Natural killer cell (primary cell): ENCODE data around the gene FKBP15. TPM values are rescaled to one million over a fixed set of nuclear protein-coding genes. Genes with fewer than 3 reads are reported as not detected.

Experiments
- ATAC-seq, 3 donors: fragments of 150-1000 bp in 2 of 3; fragments of 200-7000 bp in 1 of 3; cut with Tn5 transposase; 1 replicate in 1 of 3; 2 replicates in 2 of 3; pipeline ENCODE4 v1.10.0; 2021; ENCODE audit warnings: mild to moderate bottlenecking in 2 of 3, moderate library complexity in 2 of 3
- DNase-seq, 2 donors: peaks; one replicate each; pipeline versions ENCODE4 v3.0.0 to v3.0.0-alpha.2; 2013 to 2021; ENCODE audit warnings: mixed read lengths in 1 of 2
- H3K27ac ChIP-seq: one replicate; pipeline ENCODE4 v1.5.1; 2013; ENCODE audit warnings: mild to moderate bottlenecking, low read length
- H3K27me3 ChIP-seq: one replicate; pipeline ENCODE4 v1.6.1; 2013; ENCODE audit warnings: low read length; ENCODE audit not compliant: control insufficient read depth, insufficient read depth
- H3K36me3 ChIP-seq: one replicate; pipeline ENCODE4 v1.6.1; 2013; ENCODE audit warnings: low read length; ENCODE audit not compliant: control insufficient read depth, insufficient read depth
- H3K4me1 ChIP-seq: one replicate; pipeline ENCODE4 v1.6.1; 2013; ENCODE audit warnings: low read length; ENCODE audit not compliant: control insufficient read depth, insufficient read depth
- H3K4me3 ChIP-seq: one replicate; pipeline ENCODE4 v1.5.1; 2013; ENCODE audit warnings: low read length
- H3K9me3 ChIP-seq: one replicate; pipeline ENCODE4 v1.6.1; 2013; ENCODE audit warnings: low read length; ENCODE audit not compliant: control insufficient read depth, insufficient read depth
- H3K27ac Mint-ChIP-seq, 2 donors: one replicate each; pipeline ENCODE4 v1.8.0; 2022; ENCODE audit warnings: mild to moderate bottlenecking in 2 of 2, mixed read lengths in 2 of 2, moderate library complexity in 1 of 2
- H3K27me3 Mint-ChIP-seq, 2 donors: one replicate each; pipeline ENCODE4 v1.8.0; 2022; ENCODE audit warnings: low read depth in 2 of 2, mixed read lengths in 2 of 2
- H3K36me3 Mint-ChIP-seq: one replicate; pipeline ENCODE4 v1.8.0; 2022; ENCODE audit warnings: mixed read lengths
- H3K4me1 Mint-ChIP-seq, 2 donors: one replicate each; pipeline ENCODE4 v1.8.0; 2022; ENCODE audit warnings: mixed read lengths in 2 of 2
- H3K4me3 Mint-ChIP-seq: one replicate; pipeline ENCODE4 v1.8.0; 2022; ENCODE audit warnings: mild to moderate bottlenecking, moderate library complexity, mixed read lengths
- H3K9me3 Mint-ChIP-seq, 2 donors: one replicate each; pipeline ENCODE4 v1.8.0; 2022; ENCODE audit warnings: mixed read lengths in 2 of 2
- WGBS: methylation state at CpG from one replicate; pipeline ENCODE4 v1.1.7; 2013; ENCODE audit warnings: missing lambda C conversion rate; ENCODE audit not compliant: insufficient coverage; 5-methylcytosine and 5-hydroxymethylcytosine counted together
- intact Hi-C: fragments of 100-400 bp; cut with micrococcal nuclease; formaldehyde crosslinking; loops from one replicate; pipeline ENCODE4 v1.14.2; 2022
- total RNA-seq, 4 donors: library from RNA; stranded (reverse); fragments of 120-200 nt in 1 of 4; gene quantifications; one replicate each; pipeline versions ENCODE4 v1.2.3 to v1.2.4, GENCODE V29; 2013 to 2022
- TF ChIP-seq, protein P1 (sequence below): fragments of 200-600 bp; IDR thresholded peaks from one replicate; pipeline ENCODE4 v1.8.0; 2022; ENCODE audit warnings: antibody characterized with exemption

FKBP15 gene
- total RNA-seq, 3 donors from 2014 or later (not counting 1 experiment from before 2014, with no cell fraction given) = 35.0 to 37.9 (median 35.9) TPM

DNA sequence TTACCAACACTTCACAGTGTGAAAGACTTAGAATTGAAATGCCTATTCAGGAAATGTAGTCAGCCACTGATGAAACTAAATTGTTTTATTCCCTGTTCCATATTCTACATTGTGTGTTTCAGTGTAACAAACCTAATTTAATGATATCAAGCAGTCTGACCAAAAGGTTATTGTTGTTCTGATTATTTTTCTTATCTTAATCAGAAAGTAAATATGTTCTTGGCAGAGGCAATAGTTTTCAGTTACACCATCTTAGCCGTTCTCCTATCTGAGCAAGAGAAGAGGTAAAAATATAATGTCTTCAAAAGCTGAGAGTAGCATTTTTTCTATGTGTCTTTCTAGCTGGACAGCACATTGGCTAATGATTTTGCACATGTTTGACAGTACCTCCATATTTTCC is 37.2 kb upstream of the FKBP15 start:
- WGBS = 83% methylated on average over 1 of the region's 1 CpG
- Mint-ChIP-seq H3K4me3 (no peak overlapping the region), H3K36me3 (peaks cover 5% of the 10 kb centered on the region), H3K27ac (no peak overlapping the region), H3K4me1 (no peaks in the 10 kb centered on the region), H3K27me3 (no peaks in the 10 kb centered on the region), H3K9me3 (no peaks in the 10 kb centered on the region)
- ATAC-seq (no peak), DNase-seq (no peak)
- H3K27ac ChIP-seq = no peak overlapping the region
- no peaks in the 10 kb centered on the region for H3K4me1 ChIP-seq
- intact Hi-C loops = no loop called here
- no peaks in the 10 kb centered on the region for H3K9me3 ChIP-seq
- H3K27me3 ChIP-seq = no peaks in the 10 kb centered on the region
- TF ChIP-seq, protein P1, sequence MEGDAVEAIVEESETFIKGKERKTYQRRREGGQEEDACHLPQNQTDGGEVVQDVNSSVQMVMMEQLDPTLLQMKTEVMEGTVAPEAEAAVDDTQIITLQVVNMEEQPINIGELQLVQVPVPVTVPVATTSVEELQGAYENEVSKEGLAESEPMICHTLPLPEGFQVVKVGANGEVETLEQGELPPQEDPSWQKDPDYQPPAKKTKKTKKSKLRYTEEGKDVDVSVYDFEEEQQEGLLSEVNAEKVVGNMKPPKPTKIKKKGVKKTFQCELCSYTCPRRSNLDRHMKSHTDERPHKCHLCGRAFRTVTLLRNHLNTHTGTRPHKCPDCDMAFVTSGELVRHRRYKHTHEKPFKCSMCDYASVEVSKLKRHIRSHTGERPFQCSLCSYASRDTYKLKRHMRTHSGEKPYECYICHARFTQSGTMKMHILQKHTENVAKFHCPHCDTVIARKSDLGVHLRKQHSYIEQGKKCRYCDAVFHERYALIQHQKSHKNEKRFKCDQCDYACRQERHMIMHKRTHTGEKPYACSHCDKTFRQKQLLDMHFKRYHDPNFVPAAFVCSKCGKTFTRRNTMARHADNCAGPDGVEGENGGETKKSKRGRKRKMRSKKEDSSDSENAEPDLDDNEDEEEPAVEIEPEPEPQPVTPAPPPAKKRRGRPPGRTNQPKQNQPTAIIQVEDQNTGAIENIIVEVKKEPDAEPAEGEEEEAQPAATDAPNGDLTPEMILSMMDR = no peak
- H3K4me3 ChIP-seq = no peak overlapping the region
- peaks cover 15% of the 10 kb centered on the region for H3K36me3 ChIP-seq

DNA sequence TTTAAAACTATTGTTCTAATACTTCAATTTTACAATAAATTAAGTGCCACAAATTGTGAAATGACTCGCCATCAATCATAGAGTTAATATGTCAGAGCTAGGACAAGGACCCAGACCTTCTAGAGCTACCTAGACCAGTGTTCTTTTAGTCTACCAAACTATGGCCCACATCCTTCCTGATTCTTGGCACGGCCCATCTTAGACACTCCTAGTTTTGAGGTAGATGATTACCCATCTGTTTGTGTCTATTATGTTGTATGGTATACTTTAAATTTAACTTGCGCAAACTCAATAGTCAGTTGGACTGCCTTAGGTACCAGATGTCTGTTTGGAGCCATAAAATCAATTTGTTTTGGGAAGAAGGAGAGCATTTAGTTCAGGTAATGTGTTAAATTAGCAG is 36.8 kb upstream of the FKBP15 start:
- 82% methylated on average over 3 of the region's 3 CpGs for WGBS
- Mint-ChIP-seq H3K27me3 (no peaks in the 10 kb centered on the region), H3K4me1 (no peaks in the 10 kb centered on the region), H3K36me3 (peaks cover 5% of the 10 kb centered on the region), H3K4me3 (no peak overlapping the region), H3K9me3 (no peaks in the 10 kb centered on the region), H3K27ac (no peak overlapping the region)
- Histone ChIP-seq H3K27me3 (no peaks in the 10 kb centered on the region), H3K4me3 (no peak overlapping the region), H3K36me3 (peaks cover 15% of the 10 kb centered on the region), H3K9me3 (no peaks in the 10 kb centered on the region), H3K4me1 (no peaks in the 10 kb centered on the region), H3K27ac (no peak overlapping the region)
- intact Hi-C loops = no loop called here
- DNase-seq (no peak), ATAC-seq (no peak)
- TF ChIP-seq, protein P1 = no peak

DNA sequence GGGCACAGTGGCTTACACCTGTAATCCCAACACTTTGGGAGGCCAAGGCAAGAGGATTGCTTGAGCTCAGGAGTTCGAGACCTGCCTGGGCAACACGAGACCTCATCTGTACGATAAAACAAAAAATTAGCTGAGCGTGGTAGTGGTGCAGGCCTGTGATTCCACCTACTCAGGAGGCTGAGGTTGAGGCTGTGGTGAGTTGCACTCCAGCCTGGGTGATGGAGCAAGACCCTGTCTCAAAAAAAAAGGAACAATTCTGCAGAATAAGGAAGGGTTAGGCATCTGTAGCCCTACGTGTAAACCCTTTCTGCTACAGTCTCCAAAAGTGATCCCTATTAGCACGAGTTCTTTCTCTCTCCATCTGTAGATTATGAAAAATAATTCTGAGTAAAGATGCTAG is 34.4 kb upstream of the FKBP15 start:
- Mint-ChIP-seq H3K27ac (no peak overlapping the region), H3K9me3 (no peaks in the 10 kb centered on the region), H3K36me3 (peaks cover 5% of the 10 kb centered on the region), H3K4me1 (no peaks in the 10 kb centered on the region), H3K27me3 (no peaks in the 10 kb centered on the region), H3K4me3 (no peak overlapping the region)
- H3K9me3 ChIP-seq = no peaks in the 10 kb centered on the region
- no peaks in the 10 kb centered on the region for H3K27me3 ChIP-seq
- TF ChIP-seq, protein P1 = no peak
- peaks cover 15% of the 10 kb centered on the region for H3K36me3 ChIP-seq
- H3K27ac ChIP-seq = no peak overlapping the region
- intact Hi-C loops = no loop called here
- ATAC-seq (no peak), DNase-seq (no peak)
- H3K4me1 ChIP-seq = no peaks in the 10 kb centered on the region
- H3K4me3 ChIP-seq = no peak overlapping the region
- WGBS = 85% methylated on average over 6 of the region's 6 CpGs

DNA sequence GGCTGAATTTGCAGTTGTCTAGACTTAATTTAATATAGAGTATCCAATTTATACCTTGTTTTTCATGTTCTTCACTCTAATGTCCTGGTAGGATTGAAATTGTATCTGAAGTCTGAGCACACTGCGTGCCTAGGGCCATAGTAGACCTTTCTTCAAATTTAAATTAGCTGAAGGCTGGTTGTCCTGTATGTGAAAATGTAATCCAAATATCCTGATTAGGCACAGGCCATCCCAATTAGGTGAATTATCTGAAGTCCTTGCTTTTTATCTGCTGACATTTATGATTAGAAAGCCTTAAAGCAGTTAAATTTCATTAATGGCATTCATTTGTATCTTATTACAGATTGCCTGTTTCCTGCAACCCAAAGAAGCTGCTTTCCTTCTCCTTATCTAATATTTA is 33.9 kb upstream of the FKBP15 start:
- Histone ChIP-seq H3K4me1 (no peaks in the 10 kb centered on the region), H3K36me3 (peaks cover 11% of the 10 kb centered on the region), H3K27ac (no peak overlapping the region), H3K9me3 (no peaks in the 10 kb centered on the region), H3K27me3 (no peaks in the 10 kb centered on the region), H3K4me3 (no peak overlapping the region)
- H3K27ac Mint-ChIP-seq = no peak overlapping the region
- intact Hi-C loops = no loop called here
- no peak overlapping the region for H3K4me3 Mint-ChIP-seq
- no peak for ATAC-seq
- H3K27me3 Mint-ChIP-seq = no peaks in the 10 kb centered on the region
- TF ChIP-seq, protein P1 = no peak
- no peaks in the 10 kb centered on the region for H3K9me3 Mint-ChIP-seq
- no peak for DNase-seq
- 100% methylated on average over 1 of the region's 1 CpG for WGBS
- no peaks in the 10 kb centered on the region for H3K4me1 Mint-ChIP-seq
- peaks cover 5% of the 10 kb centered on the region for H3K36me3 Mint-ChIP-seq
